ENCODE results near the gene ABHD4.

- TF ChIP-seq POLR2A (IDR thresholded peaks at IDR 0.05) (no peak), CTCF (IDR thresholded peaks at IDR 0.05) (peak; percentile 72 to 87 (median 82)), POLR2AphosphoS5 (IDR thresholded peaks at IDR 0.05) (no peak), EP300 (IDR thresholded peaks at IDR 0.05; ENCODE audit: low read depth) (no peak)
Observed at GRCh38 chr14:22653012-22653621, 55.0 kb downstream of the ABHD4 start.

All from transverse colon (tissue), 4 donors.